ENCODE measurements around the gene WDR81.
A peak's percentile ranks its signal among the peaks of the same experiment; 100 is the strongest.
"Not testable (repeated sequence)": the region's sequence is repeated elsewhere in the genome, so short reads cannot be mapped to it uniquely, and the experiment has no call there.

The WDR81 gene

GRCh38 chr17:1753767-1754429, 29.4 kb downstream of the WDR81 start:
- Mint-ChIP-seq H3K4me1 (peaks cover 18% of the 10 kb centered on the region), H3K9me3 (no peaks in the 10 kb centered on the region), H3K27ac (no peak overlapping the region), H3K36me3 (no peaks in the 10 kb centered on the region), H3K27me3 (peaks cover 8% of the 10 kb centered on the region), H3K4me3 (no peak overlapping the region)
- no peak for ATAC-seq

GRCh38 chr17:1754430-1755112, 30.1 kb downstream of the WDR81 start:
- Mint-ChIP-seq H3K27me3 (peaks cover 9% of the 10 kb centered on the region), H3K36me3 (no peaks in the 10 kb centered on the region), H3K9me3 (no peaks in the 10 kb centered on the region), H3K27ac (peak overlapping the region; percentile 3), H3K4me3 (no peak overlapping the region), H3K4me1 (peaks cover 19% of the 10 kb centered on the region)
- no peak for ATAC-seq

- Mint-ChIP-seq H3K4me1 (peaks cover 19% of the 10 kb centered on the region), H3K27ac (peak overlapping the region; percentile 3), H3K4me3 (no peak overlapping the region), H3K9me3 (no peaks in the 10 kb centered on the region), H3K27me3 (peaks cover 9% of the 10 kb centered on the region), H3K36me3 (no peaks in the 10 kb centered on the region)
- ATAC-seq: peak; percentile 52
Observed at GRCh38 chr17:1755252-1755826, 30.8 kb downstream of the WDR81 start.

- Mint-ChIP-seq H3K36me3 (no peaks in the 10 kb centered on the region), H3K4me3 (no peak overlapping the region), H3K27ac (peak overlapping the region; percentile 3), H3K27me3 (peaks cover 9% of the 10 kb centered on the region), H3K9me3 (no peaks in the 10 kb centered on the region), H3K4me1 (peaks cover 19% of the 10 kb centered on the region)
- ATAC-seq: no peak
Observed at GRCh38 chr17:1755827-1756262, 31.3 kb downstream of the WDR81 start.

- H3K27ac Mint-ChIP-seq: peak overlapping the region; percentile 68
- no peak for ATAC-seq
- no peaks in the 10 kb centered on the region for H3K9me3 Mint-ChIP-seq
- H3K27me3 Mint-ChIP-seq: peaks cover 9% of the 10 kb centered on the region
- peaks cover 35% of the 10 kb centered on the region for H3K4me1 Mint-ChIP-seq
- no peak overlapping the region for H3K4me3 Mint-ChIP-seq
- no peaks in the 10 kb centered on the region for H3K36me3 Mint-ChIP-seq
Observed at GRCh38 chr17:1758807-1759206, 34.3 kb downstream of the WDR81 start.

- Mint-ChIP-seq H3K9me3 (no peaks in the 10 kb centered on the region), H3K36me3 (no peaks in the 10 kb centered on the region), H3K4me3 (no peak overlapping the region), H3K4me1 (peaks cover 42% of the 10 kb centered on the region), H3K27ac (no peak overlapping the region), H3K27me3 (peaks cover 9% of the 10 kb centered on the region)
- ATAC-seq: no peak
Observed at GRCh38 chr17:1759529-1759928, 35.0 kb downstream of the WDR81 start.

GRCh38 chr17:1762233-1762900, 37.9 kb downstream of the WDR81 start:
- Mint-ChIP-seq H3K36me3 (no peaks in the 10 kb centered on the region), H3K27me3 (peaks cover 9% of the 10 kb centered on the region), H3K4me1 (peaks cover 45% of the 10 kb centered on the region), H3K4me3 (peak overlapping the region; percentile 16), H3K27ac (peak overlapping the region; percentile 69), H3K9me3 (no peaks in the 10 kb centered on the region)
- ATAC-seq: peak; percentile 47

GRCh38 chr17:1762901-1763898, 38.7 kb downstream of the WDR81 start:
- no peaks in the 10 kb centered on the region for H3K9me3 Mint-ChIP-seq
- H3K4me3 Mint-ChIP-seq: no peak overlapping the region
- peak; percentile 68 for ATAC-seq
- peaks cover 8% of the 10 kb centered on the region for H3K27me3 Mint-ChIP-seq
- H3K4me1 Mint-ChIP-seq: peaks cover 50% of the 10 kb centered on the region
- H3K36me3 Mint-ChIP-seq: no peaks in the 10 kb centered on the region
- peak overlapping the region; percentile 69 for H3K27ac Mint-ChIP-seq

- Mint-ChIP-seq H3K4me1 (peaks cover 42% of the 10 kb centered on the region), H3K36me3 (no peaks in the 10 kb centered on the region), H3K9me3 (no peaks in the 10 kb centered on the region), H3K27me3 (no peaks in the 10 kb centered on the region), H3K4me3 (no peak overlapping the region), H3K27ac (peak overlapping the region; percentile 69)
- peak; percentile 85 for ATAC-seq
Observed at GRCh38 chr17:1764284-1764683, 39.8 kb downstream of the WDR81 start.

GRCh38 chr17:1764705-1765104, 40.2 kb downstream of the WDR81 start:
- H3K27me3 Mint-ChIP-seq, H3K9me3 Mint-ChIP-seq, ATAC-seq, H3K4me3 Mint-ChIP-seq, H3K36me3 Mint-ChIP-seq: not testable (repeated sequence)
- H3K4me1 Mint-ChIP-seq: peaks cover 46% of the 10 kb centered on the region
- peak overlapping the region; percentile 69 for H3K27ac Mint-ChIP-seq

GRCh38 chr17:1765576-1765975, 41.1 kb downstream of the WDR81 start:
- no peaks in the 10 kb centered on the region for H3K36me3 Mint-ChIP-seq
- ATAC-seq: no peak

GRCh38 chr17:1766382-1767135, 42.1 kb downstream of the WDR81 start:
- ATAC-seq: no peak
- H3K4me3 Mint-ChIP-seq: no peak overlapping the region
- no peaks in the 10 kb centered on the region for H3K36me3 Mint-ChIP-seq
- peaks cover 62% of the 10 kb centered on the region for H3K4me1 Mint-ChIP-seq
- no peak overlapping the region for H3K27ac Mint-ChIP-seq
- no peaks in the 10 kb centered on the region for H3K9me3 Mint-ChIP-seq
- H3K27me3 Mint-ChIP-seq: no peaks in the 10 kb centered on the region

More at GRCh38 chr17:1765576-1765975, 41.1 kb downstream of the WDR81 start:
- Mint-ChIP-seq H3K9me3 (no peaks in the 10 kb centered on the region), H3K4me3 (no peak overlapping the region), H3K27ac (no peak overlapping the region), H3K4me1 (peaks cover 55% of the 10 kb centered on the region), H3K27me3 (no peaks in the 10 kb centered on the region)

GRCh38 chr17:1767358-1767757, 42.9 kb downstream of the WDR81 start:
- peak overlapping the region; percentile 47 for H3K27ac Mint-ChIP-seq
- no peaks in the 10 kb centered on the region for H3K9me3 Mint-ChIP-seq
- H3K4me1 Mint-ChIP-seq: peaks cover 58% of the 10 kb centered on the region
- H3K4me3 Mint-ChIP-seq: no peak overlapping the region
- ATAC-seq: no peak
- H3K27me3 Mint-ChIP-seq: no peaks in the 10 kb centered on the region
- no peaks in the 10 kb centered on the region for H3K36me3 Mint-ChIP-seq
